WTC11 (cell line): ENCODE data around the gene HLCS.

Experiments used
- CREB1 ChIP-seq: sonication (generic); formaldehyde crosslinking; IDR thresholded peaks from 2 replicates; pipeline ENCODE4 v1.8.0; 2023; ENCODE audit warnings: mild to moderate bottlenecking, missing genetic modification reagents
- FOXJ3 ChIP-seq: sonication (generic); formaldehyde crosslinking; IDR thresholded peaks from 2 replicates; pipeline ENCODE4 v1.9.0; 2021; ENCODE audit warnings: missing genetic modification reagents, mild to moderate bottlenecking, borderline replicate concordance
- NFYB ChIP-seq: sonication (generic); formaldehyde crosslinking; conservative IDR thresholded peaks from 2 replicates; pipeline ENCODE4 v1.8.0; 2022; ENCODE audit warnings: low read depth, missing genetic modification reagents
- SP1 ChIP-seq: sonication (generic); formaldehyde crosslinking; conservative IDR thresholded peaks from 2 replicates; pipeline ENCODE4 v1.8.1; 2022; ENCODE audit warnings: missing genetic modification reagents
- TF ChIP-seq, protein P1 (sequence below): sonication (generic); formaldehyde crosslinking; IDR thresholded peaks from 2 replicates; pipeline ENCODE4 v1.8.0; 2023; ENCODE audit warnings: missing genetic modification reagents
- TF ChIP-seq, protein P2 (sequence below): sonication (generic); formaldehyde crosslinking; IDR thresholded peaks from 2 replicates; pipeline ENCODE4 v1.8.1; 2023; ENCODE audit warnings: mild to moderate bottlenecking, moderate library complexity, missing genetic modification reagents
- TF ChIP-seq, protein P3 (sequence below): sonication (generic); formaldehyde crosslinking; IDR thresholded peaks from 2 replicates; pipeline ENCODE4 v1.8.0; 2022; ENCODE audit warnings: mild to moderate bottlenecking, missing genetic modification reagents
- TF ChIP-seq, protein P4 (sequence below): fragments of 200-600 bp; IDR thresholded peaks from 2 replicates; pipeline ENCODE4 v1.8.0; 2022; ENCODE audit warnings: antibody characterized with exemption

DNA sequence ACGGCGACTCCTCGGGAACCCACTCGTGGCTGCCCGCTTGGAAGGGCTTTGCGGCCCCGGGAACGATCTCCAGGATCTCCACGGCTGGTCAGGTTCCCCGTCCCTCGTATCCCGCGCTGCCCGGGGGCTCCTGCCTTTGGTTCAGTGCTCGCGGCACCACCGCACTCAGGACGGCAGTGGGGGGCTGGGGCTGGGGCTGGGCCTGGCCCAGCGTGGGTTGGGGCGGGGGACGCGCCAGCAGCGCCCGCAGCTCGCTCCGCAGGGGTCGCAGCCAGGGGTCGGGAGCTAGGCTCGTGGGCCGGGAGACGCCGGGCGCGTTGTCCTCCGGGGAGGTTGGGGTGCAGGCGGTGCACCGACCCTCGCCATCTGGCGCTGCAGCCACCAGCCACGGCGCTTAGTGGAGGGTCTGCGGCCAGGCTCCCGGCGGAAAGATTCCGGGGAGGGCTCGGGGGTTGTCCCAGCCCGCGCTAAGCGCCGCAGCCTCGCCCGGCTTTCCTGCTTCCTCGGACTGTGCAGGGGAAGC is 258.6 kb downstream of the HLCS start:
- no peak for TF ChIP-seq CREB1 (CRISPR knock-in tag)
- TF ChIP-seq, protein P1, sequence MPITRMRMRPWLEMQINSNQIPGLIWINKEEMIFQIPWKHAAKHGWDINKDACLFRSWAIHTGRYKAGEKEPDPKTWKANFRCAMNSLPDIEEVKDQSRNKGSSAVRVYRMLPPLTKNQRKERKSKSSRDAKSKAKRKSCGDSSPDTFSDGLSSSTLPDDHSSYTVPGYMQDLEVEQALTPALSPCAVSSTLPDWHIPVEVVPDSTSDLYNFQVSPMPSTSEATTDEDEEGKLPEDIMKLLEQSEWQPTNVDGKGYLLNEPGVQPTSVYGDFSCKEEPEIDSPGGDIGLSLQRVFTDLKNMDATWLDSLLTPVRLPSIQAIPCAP (CRISPR knock-in tag), result no peak
- TF ChIP-seq, protein P2, sequence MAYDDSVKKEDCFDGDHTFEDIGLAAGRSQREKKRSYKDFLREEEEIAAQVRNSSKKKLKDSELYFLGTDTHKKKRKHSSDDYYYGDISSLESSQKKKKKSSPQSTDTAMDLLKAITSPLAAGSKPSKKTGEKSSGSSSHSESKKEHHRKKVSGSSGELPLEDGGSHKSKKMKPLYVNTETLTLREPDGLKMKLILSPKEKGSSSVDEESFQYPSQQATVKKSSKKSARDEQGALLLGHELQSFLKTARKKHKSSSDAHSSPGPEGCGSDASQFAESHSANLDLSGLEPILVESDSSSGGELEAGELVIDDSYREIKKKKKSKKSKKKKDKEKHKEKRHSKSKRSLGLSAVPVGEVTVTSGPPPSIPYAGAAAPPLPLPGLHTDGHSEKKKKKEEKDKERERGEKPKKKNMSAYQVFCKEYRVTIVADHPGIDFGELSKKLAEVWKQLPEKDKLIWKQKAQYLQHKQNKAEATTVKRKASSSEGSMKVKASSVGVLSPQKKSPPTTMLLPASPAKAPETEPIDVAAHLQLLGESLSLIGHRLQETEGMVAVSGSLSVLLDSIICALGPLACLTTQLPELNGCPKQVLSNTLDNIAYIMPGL (CRISPR knock-in tag), result no peak
- TF ChIP-seq, protein P3, sequence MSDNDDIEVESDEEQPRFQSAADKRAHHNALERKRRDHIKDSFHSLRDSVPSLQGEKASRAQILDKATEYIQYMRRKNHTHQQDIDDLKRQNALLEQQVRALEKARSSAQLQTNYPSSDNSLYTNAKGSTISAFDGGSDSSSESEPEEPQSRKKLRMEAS (CRISPR knock-in tag), result no peak
- TF ChIP-seq, protein P4, sequence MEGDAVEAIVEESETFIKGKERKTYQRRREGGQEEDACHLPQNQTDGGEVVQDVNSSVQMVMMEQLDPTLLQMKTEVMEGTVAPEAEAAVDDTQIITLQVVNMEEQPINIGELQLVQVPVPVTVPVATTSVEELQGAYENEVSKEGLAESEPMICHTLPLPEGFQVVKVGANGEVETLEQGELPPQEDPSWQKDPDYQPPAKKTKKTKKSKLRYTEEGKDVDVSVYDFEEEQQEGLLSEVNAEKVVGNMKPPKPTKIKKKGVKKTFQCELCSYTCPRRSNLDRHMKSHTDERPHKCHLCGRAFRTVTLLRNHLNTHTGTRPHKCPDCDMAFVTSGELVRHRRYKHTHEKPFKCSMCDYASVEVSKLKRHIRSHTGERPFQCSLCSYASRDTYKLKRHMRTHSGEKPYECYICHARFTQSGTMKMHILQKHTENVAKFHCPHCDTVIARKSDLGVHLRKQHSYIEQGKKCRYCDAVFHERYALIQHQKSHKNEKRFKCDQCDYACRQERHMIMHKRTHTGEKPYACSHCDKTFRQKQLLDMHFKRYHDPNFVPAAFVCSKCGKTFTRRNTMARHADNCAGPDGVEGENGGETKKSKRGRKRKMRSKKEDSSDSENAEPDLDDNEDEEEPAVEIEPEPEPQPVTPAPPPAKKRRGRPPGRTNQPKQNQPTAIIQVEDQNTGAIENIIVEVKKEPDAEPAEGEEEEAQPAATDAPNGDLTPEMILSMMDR, result no peak
- no peak for TF ChIP-seq NFYB (CRISPR knock-in tag)
- no peak for TF ChIP-seq SP1 (CRISPR knock-in tag)
- TF ChIP-seq FOXJ3 (CRISPR knock-in tag), result no peak
